Fibroblast of lung (primary cell): ENCODE measurements around the gene CAMTA1. TPM values are rescaled to one million over a fixed set of nuclear protein-coding genes. Genes with fewer than 3 reads are reported as not detected.

ENCODE experiments used
- DNase-seq, 2 donors: peaks; one replicate each; pipeline versions ENCODE4 v3.0.0 to v3.0.0-alpha.2; 2010; ENCODE audit warnings: low read depth in 2 of 2
- H2AFZ ChIP-seq: 2 replicates; pipeline ENCODE4 v1.5.1; 2012; ENCODE audit warnings: low read length, control low read depth, inconsistent platforms
- H3K27ac ChIP-seq: 2 replicates; pipeline ENCODE4 v1.5.1; 2011; ENCODE audit warnings: low read length, control low read depth; ENCODE audit not compliant: insufficient read depth
- H3K27me3 ChIP-seq: 2 replicates; pipeline ENCODE4 v1.5.1; 2011; ENCODE audit warnings: mild to moderate bottlenecking, low read length; ENCODE audit not compliant: control insufficient read depth, insufficient read depth
- H3K36me3 ChIP-seq: 2 replicates; pipeline ENCODE4 v1.5.1; 2011; ENCODE audit warnings: low read length; ENCODE audit not compliant: control insufficient read depth, insufficient read depth
- H3K4me1 ChIP-seq: 2 replicates; pipeline ENCODE4 v1.5.1; 2011; ENCODE audit warnings: low read length; ENCODE audit not compliant: control insufficient read depth, insufficient read depth; ENCODE audit errors: extremely low read depth
- H3K4me2 ChIP-seq: 2 replicates; pipeline ENCODE4 v1.5.1; 2011; ENCODE audit warnings: low read length, control low read depth; ENCODE audit not compliant: insufficient read depth; ENCODE audit errors: extremely low read depth
- H3K4me3 ChIP-seq, 4 experiments: fragments of 200-600 bp in 1 of 4; sonication (generic) in 1 of 4; replicated peaks in 1 of 4; 2 replicates each; pipeline ENCODE4 v1.5.1; 2011 to 2016; ENCODE audit warnings: low read length in 4 of 4, low read depth in 3 of 4, mild to moderate bottlenecking in 3 of 4, control low read depth in 2 of 4, inconsistent platforms in 1 of 4, mixed read lengths in 1 of 4; ENCODE audit not compliant: insufficient read depth in 1 of 4; ENCODE audit errors: control extremely low read depth in 1 of 4
- H3K79me2 ChIP-seq: 2 replicates; pipeline ENCODE4 v1.5.1; 2012; ENCODE audit warnings: mild to moderate bottlenecking, low read length, inconsistent platforms; ENCODE audit not compliant: control insufficient read depth, insufficient read depth
- H3K9ac ChIP-seq: 2 replicates; pipeline ENCODE4 v1.5.1; 2011; ENCODE audit warnings: mild to moderate bottlenecking, low read length, control low read depth; ENCODE audit not compliant: insufficient read depth
- H3K9me3 ChIP-seq: 2 replicates; pipeline ENCODE4 v1.5.1; 2012; ENCODE audit warnings: low read depth, low read length; ENCODE audit not compliant: control insufficient read depth, insufficient read depth
- H4K20me1 ChIP-seq: 2 replicates; pipeline ENCODE4 v1.5.1; 2011; ENCODE audit warnings: low read length; ENCODE audit not compliant: control insufficient read depth, insufficient read depth; ENCODE audit errors: extremely low read depth
- CTCF ChIP-seq, 2 donors: IDR thresholded peaks in 1 of 2; conservative IDR thresholded peaks in 1 of 2; 1 replicate in 1 of 2; 2 replicates in 1 of 2; pipeline ENCODE4 v1.5.1; 2011 to 2012; ENCODE audit warnings: low read length in 2 of 2, control low read depth in 1 of 2, inconsistent platforms in 1 of 2, low read depth in 1 of 2, mild to moderate bottlenecking in 1 of 2
- EZH2 ChIP-seq: IDR thresholded peaks from 2 replicates; pipeline ENCODE4 v1.5.1; 2012; ENCODE audit warnings: low read length, control low read depth, mild to moderate bottlenecking; ENCODE audit errors: missing control alignments
- polyA plus RNA-seq, 2 donors: library from polyadenylated mRNA; depleted of rRNA in 1 of 2; stranded (reverse) in 1 of 2; unstranded in 1 of 2; fragments of >200 nt; gene quantifications; 2 replicates each; pipeline ENCODE4 v1.2.1, GENCODE V29; 2011 to 2012; ENCODE audit warnings: missing spikeins in 1 of 2
- total RNA-seq: library from RNA; depleted of rRNA; stranded (reverse); fragments of >200 nt; gene quantifications from 2 replicates; pipeline ENCODE4 v1.2.1, GENCODE V29; 2014

CAMTA1 gene
- total and polyA plus RNA-seq, 2 donors (not counting 1 experiment from before 2014, with no cell fraction given) = 47.6 to 86.0 TPM

- Histone ChIP-seq H3K27ac (no peak overlapping the region), H3K27me3 (no peaks in the 10 kb centered on the region), H3K4me2 (no peak overlapping the region), H3K36me3 (no peaks in the 10 kb centered on the region), H2AFZ (no peak overlapping the region), H3K9me3 (no peaks in the 10 kb centered on the region), H3K9ac (no peak overlapping the region), H3K4me1 (no peaks in the 10 kb centered on the region), H4K20me1 (no peaks in the 10 kb centered on the region), H3K79me2 (no peaks in the 10 kb centered on the region), H3K4me3 (no peak overlapping the region)
- TF ChIP-seq CTCF (conservative IDR thresholded peaks at IDR 0.05 in 1 of 2, IDR thresholded peaks at IDR 0.05 in 1 of 2; ENCODE audit: low read depth in 1 of 2, low read length in 2 of 2) (no peak), EZH2 (no peak)
- peak in 1 of 2 donors; percentile 74 for DNase-seq
These were observed 185.8 kb downstream of the CAMTA1 start for GRCh38 chr1:6971048-6971447.

GRCh38 chr1:6971699-6972098, 186.4 kb downstream of the CAMTA1 start:
- Histone ChIP-seq H3K27me3 (no peaks in the 10 kb centered on the region), H3K27ac (no peak overlapping the region), H4K20me1 (no peaks in the 10 kb centered on the region), H3K4me3 (no peak overlapping the region), H3K4me1 (no peaks in the 10 kb centered on the region), H3K9me3 (no peaks in the 10 kb centered on the region), H3K36me3 (no peaks in the 10 kb centered on the region), H3K79me2 (no peaks in the 10 kb centered on the region), H3K4me2 (no peak overlapping the region), H2AFZ (no peak overlapping the region), H3K9ac (no peak overlapping the region)
- no peak for TF ChIP-seq CTCF (conservative IDR thresholded peaks at IDR 0.05 in 1 of 2, IDR thresholded peaks at IDR 0.05 in 1 of 2; ENCODE audit: low read depth in 1 of 2, low read length in 2 of 2)
- TF ChIP-seq EZH2 = no peak
- DNase-seq = no peak

- Histone ChIP-seq H3K36me3 (no peaks in the 10 kb centered on the region), H3K4me3 (no peak overlapping the region), H3K9ac (no peak overlapping the region), H3K9me3 (no peaks in the 10 kb centered on the region), H3K79me2 (no peaks in the 10 kb centered on the region), H4K20me1 (no peaks in the 10 kb centered on the region), H3K4me1 (no peaks in the 10 kb centered on the region), H2AFZ (no peak overlapping the region), H3K27ac (no peak overlapping the region), H3K4me2 (no peak overlapping the region), H3K27me3 (no peaks in the 10 kb centered on the region)
- TF ChIP-seq EZH2 (no peak), CTCF (conservative IDR thresholded peaks at IDR 0.05 in 1 of 2, IDR thresholded peaks at IDR 0.05 in 1 of 2; ENCODE audit: low read depth in 1 of 2, low read length in 2 of 2) (no peak)
- no peak for DNase-seq
These were observed 187.1 kb downstream of the CAMTA1 start for GRCh38 chr1:6972399-6972798.
